Endothelial cell of umbilical vein (primary cell): Measurements from ENCODE around the gene ARHGAP10. TPM values are rescaled to one million over a fixed set of nuclear protein-coding genes. Genes with fewer than 3 reads are reported as not detected.
A peak's percentile ranks its signal among the peaks of the same experiment; 100 is the strongest.

Source experiments
- BruUV-seq: library from RNA; stranded (reverse); fragments of 400-500 nt; replicated peaks from 2 replicates; lab custom pipeline; 2021; lab: Mats Ljungman, UMichigan
- CTCF ChIA-PET: fragments of 300-600, 350-600 bp; sonication (Branson Sonifier 250); formaldehyde crosslinking; loops from one replicate; lab custom pipeline; 2021; ENCODE audit warnings: antibody characterized with exemption, inconsistent platforms; lab: Charles Lee
- POLR2A ChIA-PET: fragments of 300-600, 350-600 bp; sonication (Branson Sonifier 250); formaldehyde crosslinking; loops from one replicate; lab custom pipeline; 2021; ENCODE audit warnings: antibody characterized with exemption, inconsistent platforms; lab: Charles Lee
- DNase-seq: peaks from one replicate; pipeline ENCODE4 v3.0.0-alpha.2; 2011; ENCODE audit warnings: low read depth, low spot score
- FAIRE-seq: peaks from 2 replicates; lab custom pipeline; 2011; peaks lifted over from hg19 to GRCh38; lab: Jason Lieb, UNC
- H2AFZ ChIP-seq: 2 replicates; pipeline ENCODE4 v1.6.0; 2012; ENCODE audit warnings: low read depth, low read length, control low read depth, inconsistent platforms
- H3K27ac ChIP-seq: 2 replicates; pipeline ENCODE4 v1.5.1; 2011; ENCODE audit warnings: low read depth, mild to moderate bottlenecking, control low read depth, low read length, moderate library complexity; ENCODE audit not compliant: insufficient read depth
- H3K27me3 ChIP-seq, 2 experiments: 2 replicates each; pipeline versions ENCODE4 v1.6.0 to v1.6.1; 2011; ENCODE audit warnings: low read length in 2 of 2, mixed read lengths in 1 of 2; ENCODE audit not compliant: control insufficient read depth in 2 of 2, insufficient read depth in 2 of 2
- H3K36me3 ChIP-seq, 2 experiments: 2 replicates in 1 of 2; 3 replicates in 1 of 2; pipeline ENCODE4 v1.5.1; 2011; ENCODE audit warnings: low read length in 2 of 2, mild to moderate bottlenecking in 1 of 2, moderate library complexity in 1 of 2; ENCODE audit not compliant: control insufficient read depth in 2 of 2, insufficient read depth in 2 of 2; ENCODE audit errors: extremely low read depth in 1 of 2
- H3K4me1 ChIP-seq: 3 replicates; pipeline ENCODE4 v1.5.1; 2011; ENCODE audit warnings: mild to moderate bottlenecking, low read length; ENCODE audit not compliant: control insufficient read depth, insufficient read depth; ENCODE audit errors: extremely low read depth
- H3K4me2 ChIP-seq: 2 replicates; pipeline ENCODE4 v1.6.1; 2011; ENCODE audit warnings: low read length, control low read depth, mixed read lengths; ENCODE audit not compliant: insufficient read depth
- H3K4me3 ChIP-seq, 3 experiments: fragments of 200-600 bp in 1 of 3; sonication (generic), shearing (Covaris generic) in 1 of 3; replicated peaks in 1 of 3; 2 replicates each; pipeline ENCODE4 v1.5.1; 2011 to 2016; ENCODE audit warnings: control low read depth in 3 of 3, low read length in 3 of 3, mild to moderate bottlenecking in 2 of 3, inconsistent platforms in 1 of 3, low read depth in 1 of 3, moderate library complexity in 1 of 3; ENCODE audit not compliant: insufficient read depth in 1 of 3
- H3K79me2 ChIP-seq: 2 replicates; pipeline ENCODE4 v1.6.0; 2012; ENCODE audit warnings: low read length, inconsistent platforms; ENCODE audit not compliant: control insufficient read depth, insufficient read depth
- H3K9ac ChIP-seq: replicated peaks from 2 replicates; pipeline ENCODE3; 2011; ENCODE audit warnings: low read length, control low read depth; ENCODE audit not compliant: insufficient read depth; ENCODE audit errors: extremely low read depth
- H3K9me1 ChIP-seq: replicated peaks from 3 replicates; pipeline ENCODE4 v1.6.0; 2011; ENCODE audit warnings: mild to moderate bottlenecking, low read length; ENCODE audit not compliant: control insufficient read depth, insufficient read depth; ENCODE audit errors: extremely low read depth
- H3K9me3 ChIP-seq: replicated peaks from 2 replicates; pipeline ENCODE4 v1.5.1; 2012; ENCODE audit warnings: low read length, inconsistent platforms; ENCODE audit not compliant: control insufficient read depth, insufficient read depth
- H4K20me1 ChIP-seq: replicated peaks from 2 replicates; pipeline ENCODE3; 2011; ENCODE audit warnings: mild to moderate bottlenecking, low read length; ENCODE audit not compliant: control insufficient read depth, insufficient read depth; ENCODE audit errors: extremely low read depth
- CTCF ChIP-seq, 2 donors: IDR thresholded peaks; 1 replicate in 1 of 2; 2 replicates in 1 of 2; pipeline ENCODE4 v1.5.1; 2011; ENCODE audit warnings: low read length in 2 of 2, mild to moderate bottlenecking in 2 of 2, moderate library complexity in 2 of 2, control low read depth in 1 of 2, inconsistent platforms in 1 of 2, low read depth in 1 of 2; ENCODE audit not compliant: insufficient read depth in 1 of 2; ENCODE audit errors: extremely low read depth in 1 of 2
- EZH2 ChIP-seq: IDR thresholded peaks from 2 replicates; pipeline ENCODE4 v1.6.1; 2012; ENCODE audit warnings: borderline replicate concordance, low read depth, mild to moderate bottlenecking, moderate library complexity, low read length, inconsistent platforms; ENCODE audit not compliant: severe bottlenecking
- FOS ChIP-seq: IDR thresholded peaks from 2 replicates; pipeline ENCODE4 v1.6.1; 2011; ENCODE audit warnings: mild to moderate bottlenecking, low read length, moderate library complexity, borderline replicate concordance; ENCODE audit not compliant: insufficient read depth
- GATA2 ChIP-seq: IDR thresholded peaks from 2 replicates; pipeline ENCODE4 v1.7.0; 2011; ENCODE audit warnings: low read depth, mild to moderate bottlenecking, moderate library complexity, mixed read lengths, low read length; ENCODE audit not compliant: insufficient read length, insufficient read depth
- JUN ChIP-seq: IDR thresholded peaks from 2 replicates; pipeline ENCODE4 v1.6.1; 2011; ENCODE audit warnings: borderline replicate concordance, low read depth; ENCODE audit not compliant: insufficient read length, insufficient read depth
- MAX ChIP-seq: IDR thresholded peaks from 2 replicates; pipeline ENCODE4 v1.6.1; 2011; ENCODE audit not compliant: insufficient read depth, insufficient read length
- MYC ChIP-seq: IDR thresholded peaks from one replicate; pipeline ENCODE4 v1.6.1; 2011; ENCODE audit warnings: mild to moderate bottlenecking, low read depth, low read length
- POLR2A ChIP-seq: IDR thresholded peaks from 2 replicates; pipeline ENCODE4 v1.6.1; 2012; ENCODE audit warnings: low read depth, mild to moderate bottlenecking, control low read depth, low read length
- POLR2AphosphoS5 ChIP-seq: IDR thresholded peaks from 2 replicates; pipeline ENCODE4 v1.6.1; 2012; ENCODE audit warnings: low read depth, mild to moderate bottlenecking, control low read depth, low read length, moderate library complexity; ENCODE audit not compliant: insufficient read depth
- dilution Hi-C: fragments of 300-500 bp; cut with MboI; formaldehyde crosslinking; loops from one replicate; pipeline ENCODE4 v1.15.0; 2019; ENCODE audit warnings: low sequenced_read_pairs; ENCODE audit not compliant: extremely low pct_ligation_motif_present
- intact Hi-C: fragments of 100-400 bp; cut with micrococcal nuclease; formaldehyde crosslinking; loops from one replicate; pipeline ENCODE4 v1.10.0; 2022
- polyA plus RNA-seq, 4 experiments: library from polyadenylated mRNA; depleted of rRNA in 3 of 4; stranded (reverse) in 3 of 4; unstranded in 1 of 4; fragments of >200 nt; gene quantifications; 2 replicates each; pipeline versions ENCODE4 v1.2.1 to v1.2.3, GENCODE V29; 2011 to 2012; ENCODE audit warnings: missing spikeins in 1 of 4
- total RNA-seq: library from RNA; stranded (reverse); gene quantifications from 2 replicates; pipeline ENCODE4 v1.2.3, GENCODE V29; 2021

Gene ARHGAP10
- total and polyA plus RNA-seq, 2 donors (not counting 3 experiments of a cell fraction or from before 2014, with no cell fraction given): 20.4 to 36.7 TPM

GRCh38 chr4:147732518-147733235 is 789 bp downstream of the ARHGAP10 start:
- DNase-seq: peak; percentile 44
- Histone ChIP-seq H3K4me3 (peak overlapping the region; percentile 72 to 81 (median 79)), H3K36me3 (no peaks in the 10 kb centered on the region), H3K79me2 (peaks cover 56% of the 10 kb centered on the region), H3K9me3 (no peaks in the 10 kb centered on the region), H3K4me2 (peak overlapping the region; percentile 88), H3K9me1 (no peaks in the 10 kb centered on the region), H3K27me3 (no peaks in the 10 kb centered on the region), H3K27ac (peak overlapping the region; percentile 83), H4K20me1 (no peaks in the 10 kb centered on the region), H2AFZ (peak overlapping the region; percentile 98), H3K4me1 (peaks cover 42% of the 10 kb centered on the region), H3K9ac (peak overlapping the region; percentile 96)
- peak; percentile 61 for FAIRE-seq
- TF ChIP-seq GATA2 (peak; percentile 21), EZH2 (no peak)
- ChIA-PET POLR2A (interaction anchor here (0.9 to 1.7 kb wide), 3 partner anchors 33 to 49 kb away, joined by 3 to 8 read pairs (median 8); partner anchors contain the start of gene PRMT9), CTCF (interaction anchor here (0.8 to 9.9 kb wide), 11 partner anchors 9 to 132 kb away, joined by 3 to 170 read pairs (median 6); partner anchors contain the start of gene TMEM184C)
- BruUV-seq: TSS peak; percentile 29
- dilution Hi-C loops: no loop called here
- intact Hi-C loops: loop anchor here (1.0 to 2.0 kb wide), 4 partner anchors 20 to 134 kb away; no protein-coding TSS in a partner anchor

- Histone ChIP-seq H3K79me2 (peaks cover 63% of the 10 kb centered on the region), H3K9me1 (no peaks in the 10 kb centered on the region), H3K4me2 (peak overlapping the region; percentile 88), H3K27ac (no peak overlapping the region), H3K36me3 (no peaks in the 10 kb centered on the region), H2AFZ (no peak overlapping the region), H3K9ac (peak overlapping the region; percentile 96), H3K4me3 (peak overlapping the region in 1 of 3 experiments; percentile 81), H3K4me1 (peaks cover 42% of the 10 kb centered on the region), H3K27me3 (no peaks in the 10 kb centered on the region), H4K20me1 (no peaks in the 10 kb centered on the region), H3K9me3 (no peaks in the 10 kb centered on the region)
- ChIA-PET CTCF (interaction anchor here (2.2 to 9.9 kb wide), 3 partner anchors 8 to 131 kb away, joined by 7 to 170 read pairs (median 12); no protein-coding TSS in a partner anchor), POLR2A (interaction anchor here (1.0 kb wide), 1 partner anchor 39 kb away, joined by 3 read pairs; no protein-coding TSS in a partner anchor)
- DNase-seq (peak; percentile 14), FAIRE-seq (peak; percentile 61)
- TF ChIP-seq EZH2 (no peak), JUN (no peak), MAX (no peak), GATA2 (no peak), MYC (no peak), CTCF (IDR thresholded peaks at IDR 0.05; ENCODE audit: extremely low read depth in 1 of 2, insufficient read depth in 1 of 2, low read depth in 1 of 2, low read length in 2 of 2) (no peak), FOS (no peak), POLR2AphosphoS5 (no peak), POLR2A (no peak)
- BruUV-seq: no TSS peak
- dilution Hi-C loops (no loop called here), intact Hi-C loops (loop anchor here (2.0 kb wide), 2 partner anchors 19 to 51 kb away; no protein-coding TSS in a partner anchor)
These were observed 1.9 kb downstream of the ARHGAP10 start for GRCh38 chr4:147733716-147734344.
